CD4-positive, alpha-beta T cell treated with Interleukin-15 for 1 hour (primary cell): ENCODE data around the gene PDIK1L.

Experiments
- DNase-seq: peaks from one replicate; pipeline ENCODE4 v3.0.0-alpha.2; 2020

Gene PDIK1L

DNA sequence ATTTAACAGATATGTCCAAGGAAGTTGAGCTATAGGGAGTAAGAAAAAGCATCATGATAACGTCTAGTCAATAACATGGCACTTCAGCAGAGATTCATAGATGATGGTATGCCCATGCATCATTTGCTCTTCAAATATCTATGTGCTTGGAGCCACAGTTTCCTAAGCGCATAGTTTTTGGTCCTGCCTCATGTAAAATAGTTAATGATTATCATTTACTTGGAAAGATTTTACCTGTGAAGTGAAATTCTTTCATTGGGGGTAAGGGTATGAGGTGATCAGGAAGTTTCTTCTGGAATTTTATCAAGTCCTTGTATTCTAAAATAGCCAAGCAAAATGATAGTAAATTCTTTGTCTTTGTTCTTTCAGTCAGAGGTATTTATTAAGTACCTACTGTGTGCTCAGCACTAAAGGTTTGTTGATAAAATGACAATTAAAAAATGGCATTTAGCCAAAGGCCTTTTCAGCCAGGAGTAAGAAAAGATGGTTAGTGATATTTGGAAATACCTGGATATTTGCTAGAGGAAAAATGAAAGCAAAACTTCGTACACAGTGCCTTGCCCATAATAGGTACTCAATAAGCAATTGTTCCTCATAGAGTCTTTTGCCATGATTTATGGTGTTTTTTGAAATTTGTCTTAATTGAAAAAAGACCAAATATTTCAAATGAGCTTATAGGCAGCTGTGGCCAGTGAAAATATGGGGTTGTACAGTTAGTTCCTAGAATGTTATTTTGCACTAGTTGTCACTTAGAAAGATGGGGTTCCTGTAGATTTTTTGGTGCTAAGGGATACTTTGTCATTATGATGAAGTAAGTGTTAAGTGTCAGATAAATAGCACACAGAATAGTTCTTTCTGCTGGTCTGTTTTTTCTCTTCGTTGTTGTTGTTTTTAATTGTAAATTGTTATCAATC, 13.1 kb downstream of the PDIK1L start:
- DNase-seq: no peak

DNA sequence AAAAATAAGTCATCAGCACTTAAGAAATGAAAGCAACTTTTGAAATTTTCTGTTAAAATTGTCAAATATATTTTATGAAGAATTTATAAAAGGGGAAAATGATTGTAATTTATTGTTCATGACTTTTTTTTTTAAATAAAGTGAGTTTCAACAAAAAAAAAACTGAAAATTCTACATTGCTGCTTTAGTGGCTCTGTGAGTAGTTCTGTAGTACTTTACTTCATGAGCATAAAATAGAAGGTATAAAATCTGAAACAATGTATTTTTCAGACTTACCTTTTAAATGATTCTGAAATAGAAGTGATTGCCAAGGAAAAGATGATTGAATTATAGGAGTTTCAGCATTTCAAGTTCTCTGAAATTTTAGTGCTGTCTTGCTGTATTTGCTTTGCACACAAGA, 13.8 kb downstream of the PDIK1L start:
- DNase-seq: no peak

GRCh38 chr1:26125946-26126320, 14.3 kb downstream of the PDIK1L start:
- DNase-seq: no peak

DNA sequence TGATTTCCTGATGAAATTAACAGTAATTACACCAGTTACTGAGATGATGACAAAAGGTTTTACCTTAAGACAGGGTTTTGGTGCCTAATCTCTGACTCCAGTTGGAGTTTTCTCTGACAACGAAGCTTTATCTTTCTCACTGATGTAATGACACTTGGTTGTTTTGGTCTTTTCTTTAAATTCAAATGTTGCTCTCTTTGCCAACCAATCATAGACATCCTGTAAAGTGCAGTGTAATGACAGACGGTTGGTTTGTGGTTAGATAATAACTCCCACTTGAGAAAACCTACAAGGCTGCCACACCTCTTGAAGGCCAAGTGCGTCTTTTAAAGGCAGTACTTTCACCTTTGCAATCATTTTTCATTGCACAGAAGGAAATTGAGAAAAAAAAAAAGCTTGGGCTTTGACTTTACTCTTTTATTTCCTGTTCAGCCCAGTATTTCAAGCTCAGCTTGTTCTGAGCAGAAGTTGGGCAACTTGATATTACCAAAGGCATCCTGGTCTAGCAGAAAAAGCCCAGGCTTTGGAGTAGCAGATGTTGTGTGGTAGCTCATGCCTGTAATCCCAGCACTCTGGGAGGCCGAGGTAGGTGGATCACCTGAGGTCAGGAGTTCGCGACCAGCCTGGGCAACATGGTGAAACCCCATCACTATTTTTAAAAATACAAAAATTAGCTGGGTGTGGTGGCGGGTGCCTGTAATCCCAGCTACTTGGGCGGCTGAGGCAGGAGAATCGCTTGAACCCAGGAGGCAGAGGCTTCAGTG, 14.9 kb downstream of the PDIK1L start:
- DNase-seq: peak; percentile 73

GRCh38 chr1:26127235-26128163, 15.9 kb downstream of the PDIK1L start:
- no peak for DNase-seq

DNA sequence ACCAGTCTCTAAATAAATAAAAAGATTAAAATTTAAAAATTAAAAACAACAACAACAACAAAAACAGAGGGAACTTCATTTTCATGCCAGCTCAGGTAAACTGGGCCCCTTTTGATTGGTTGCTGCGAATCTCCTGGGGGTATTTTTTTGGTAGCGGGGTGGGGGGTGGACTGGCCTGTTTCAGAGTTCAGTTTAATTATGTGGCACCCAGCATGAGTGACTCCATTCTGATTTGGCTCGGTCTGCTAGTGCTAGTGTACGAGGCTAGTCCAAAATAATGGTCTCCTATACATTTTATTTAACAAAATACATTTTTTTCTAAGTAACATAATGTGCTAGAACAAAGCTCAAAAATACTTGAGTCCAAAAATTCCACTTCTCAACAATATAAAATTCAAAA, 18.2 kb downstream of the PDIK1L start:
- DNase-seq: no peak

DNA sequence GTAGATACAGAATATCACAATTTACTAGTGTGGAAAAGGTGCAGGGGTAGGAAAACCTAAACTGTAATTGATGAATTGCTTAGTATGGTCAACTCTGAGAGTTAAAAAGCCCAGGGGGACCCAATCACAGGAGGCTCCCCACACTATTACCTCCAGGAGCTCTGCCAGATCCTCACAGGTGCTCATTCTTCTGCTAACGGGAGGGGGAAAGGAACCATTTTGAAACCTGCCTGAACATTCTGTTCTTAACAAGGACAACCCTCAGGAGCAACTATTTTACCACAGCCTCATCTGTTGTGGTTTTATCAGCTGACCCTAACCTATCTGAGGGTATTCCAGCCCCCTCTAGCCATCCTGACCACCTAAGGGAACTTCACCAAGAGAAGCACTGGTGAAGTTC, 19.1 kb downstream of the PDIK1L start:
- no peak for DNase-seq

DNA sequence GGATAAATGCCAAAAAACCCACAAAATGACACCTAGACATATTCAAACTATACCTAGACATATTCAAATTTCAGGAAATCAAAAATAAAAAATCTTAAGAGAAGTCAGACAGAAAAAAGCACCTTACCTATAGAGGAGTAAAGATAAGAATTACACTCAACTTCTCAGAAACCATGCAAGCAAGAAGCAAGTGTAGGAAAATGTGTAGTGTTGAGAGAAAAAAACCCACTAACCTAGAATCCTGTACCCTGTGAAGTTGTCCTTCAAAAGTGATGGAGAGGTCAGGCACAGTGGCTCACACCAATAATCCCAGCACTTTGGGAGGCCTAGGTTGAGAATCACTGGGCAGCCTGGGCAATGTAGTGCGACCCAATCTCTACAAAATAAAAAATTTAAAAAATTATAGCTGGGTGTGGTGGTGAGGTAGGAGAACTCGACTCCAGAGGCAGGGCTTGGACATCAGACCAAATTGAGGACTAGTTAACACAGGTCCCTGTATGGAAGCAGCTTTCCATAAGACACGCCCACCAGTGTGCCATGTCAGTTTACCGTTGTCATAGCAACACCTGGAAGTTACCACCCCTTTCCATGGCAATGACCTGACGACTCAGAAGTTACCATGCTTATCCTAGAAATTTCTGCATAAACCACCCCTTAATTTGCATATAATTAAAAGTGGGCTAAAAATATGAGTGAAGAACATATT, 20.7 kb downstream of the PDIK1L start:
- no peak for DNase-seq

GRCh38 chr1:26132834-26133167, 21.2 kb downstream of the PDIK1L start:
- no peak for DNase-seq

DNA sequence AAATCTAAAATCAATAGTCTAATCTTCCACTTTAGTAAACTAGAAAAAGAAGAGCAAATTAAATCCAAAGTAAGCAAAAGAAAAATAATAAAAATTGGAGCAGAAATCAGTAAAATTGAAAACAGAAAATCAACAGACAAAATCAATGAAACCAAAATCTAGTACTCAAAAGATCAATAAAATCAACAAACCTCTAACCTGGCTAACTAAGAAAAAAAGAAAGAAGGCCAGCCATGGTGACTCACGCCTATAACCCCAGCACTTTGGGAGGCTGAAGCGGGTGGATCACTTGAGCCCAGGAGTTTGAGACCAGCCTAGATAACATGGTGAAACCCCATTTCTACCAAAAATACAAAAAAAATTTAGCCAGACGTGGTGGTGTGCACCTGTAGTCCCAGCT, 22.8 kb downstream of the PDIK1L start:
- DNase-seq: no peak

GRCh38 chr1:26138974-26139558, 27.4 kb downstream of the PDIK1L start:
- no peak for DNase-seq

- DNase-seq: no peak
These were observed 30.5 kb downstream of the PDIK1L start for GRCh38 chr1:26142159-26142558.

- peak; percentile 75 for DNase-seq
These were observed 33.7 kb downstream of the PDIK1L start for GRCh38 chr1:26145041-26145959.

GRCh38 chr1:26145960-26146294, 34.3 kb downstream of the PDIK1L start:
- no peak for DNase-seq

- DNase-seq: no peak
These were observed 37.3 kb downstream of the PDIK1L start for GRCh38 chr1:26148887-26149286.

DNA sequence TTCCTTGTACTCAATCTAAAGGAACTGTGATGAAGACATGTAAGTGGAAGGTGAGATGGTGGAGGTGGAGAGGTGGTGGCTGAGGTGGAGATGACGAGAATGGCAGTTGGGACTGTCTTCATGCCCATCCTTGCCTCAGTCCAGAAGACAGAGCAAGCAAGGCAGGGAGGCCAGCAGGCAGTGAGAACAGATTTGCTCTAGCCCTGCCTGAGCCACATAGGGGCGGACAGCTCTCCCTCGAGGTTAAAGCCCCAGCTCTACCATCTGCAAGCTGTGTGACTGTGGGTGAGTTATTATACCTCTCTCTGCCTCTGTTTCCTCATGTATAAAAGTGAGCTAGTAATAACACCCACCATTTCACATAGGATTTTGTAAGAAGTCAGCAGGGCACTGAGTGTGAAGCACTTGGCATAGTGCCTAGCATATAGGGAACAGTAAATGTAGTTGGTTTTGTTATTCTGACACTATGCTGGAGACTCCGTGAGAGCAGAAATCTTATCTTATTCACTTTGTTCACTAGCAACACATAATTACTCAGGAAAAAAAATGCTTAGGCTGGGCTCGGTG, 42.4 kb downstream of the PDIK1L start:
- no peak for DNase-seq

DNA sequence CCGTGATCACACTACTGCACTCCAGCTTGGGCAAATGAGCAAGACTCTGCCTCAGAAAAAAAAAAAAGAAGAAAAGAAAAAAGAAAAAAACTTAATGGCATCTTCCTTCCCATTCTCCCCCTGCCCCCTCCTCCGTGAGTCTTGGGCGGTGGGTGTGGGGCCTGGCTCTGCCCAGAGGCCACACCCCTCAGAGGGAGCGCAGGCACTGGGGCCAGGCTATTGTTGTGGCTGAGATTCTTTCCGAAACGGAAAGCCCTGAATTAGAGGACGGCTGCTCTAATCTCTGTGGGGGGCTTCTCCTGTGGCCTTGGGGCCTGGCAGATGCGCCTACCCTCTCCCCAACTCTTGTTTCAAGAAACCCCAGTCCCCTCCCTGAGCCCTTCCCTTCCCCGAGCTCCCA, 43.1 kb downstream of the PDIK1L start:
- DNase-seq: no peak

DNA sequence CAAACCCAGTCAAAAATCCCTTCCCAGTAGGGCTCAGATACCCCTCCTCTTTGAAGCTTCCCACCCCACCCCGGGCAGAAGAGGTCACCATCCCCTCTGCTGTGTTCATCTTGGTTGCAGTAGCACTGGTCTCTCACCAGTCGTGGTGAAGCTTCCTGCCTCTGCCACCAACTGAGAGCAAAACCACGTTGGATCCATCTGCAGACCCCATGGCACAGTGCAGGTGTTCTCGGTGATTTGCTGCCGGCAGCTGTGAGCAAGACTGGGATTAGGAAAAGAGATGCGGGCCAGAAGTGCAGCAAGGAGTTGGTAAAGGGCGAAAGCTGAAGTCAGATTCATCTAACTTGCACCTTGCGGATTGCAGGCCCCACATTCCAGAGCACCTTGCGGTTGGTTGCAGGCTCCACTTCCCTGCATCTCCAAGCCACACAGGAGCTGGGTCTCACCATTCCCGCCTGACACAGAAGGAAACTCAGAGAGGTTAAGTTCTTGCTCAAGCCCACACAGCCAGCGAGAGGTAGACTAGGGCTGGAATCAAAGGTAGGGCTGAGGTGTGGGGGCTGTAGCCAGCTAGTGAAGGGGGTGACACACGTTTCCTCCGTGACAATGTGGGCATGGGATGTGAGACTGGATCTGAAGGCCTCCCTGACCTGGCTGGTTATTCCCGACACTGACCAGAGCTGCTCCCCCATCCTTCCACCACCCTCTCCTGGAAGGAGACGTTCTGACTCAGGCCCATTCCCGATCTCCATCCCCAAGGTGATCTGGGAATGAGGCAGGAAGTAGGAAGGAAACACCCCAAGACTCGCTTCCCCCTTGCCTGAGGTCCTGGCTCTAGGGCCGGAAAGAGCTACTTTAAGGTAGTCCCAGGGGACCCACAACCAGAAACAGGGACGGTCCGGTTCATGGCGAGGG, 44.0 kb downstream of the PDIK1L start:
- DNase-seq: no peak

DNA sequence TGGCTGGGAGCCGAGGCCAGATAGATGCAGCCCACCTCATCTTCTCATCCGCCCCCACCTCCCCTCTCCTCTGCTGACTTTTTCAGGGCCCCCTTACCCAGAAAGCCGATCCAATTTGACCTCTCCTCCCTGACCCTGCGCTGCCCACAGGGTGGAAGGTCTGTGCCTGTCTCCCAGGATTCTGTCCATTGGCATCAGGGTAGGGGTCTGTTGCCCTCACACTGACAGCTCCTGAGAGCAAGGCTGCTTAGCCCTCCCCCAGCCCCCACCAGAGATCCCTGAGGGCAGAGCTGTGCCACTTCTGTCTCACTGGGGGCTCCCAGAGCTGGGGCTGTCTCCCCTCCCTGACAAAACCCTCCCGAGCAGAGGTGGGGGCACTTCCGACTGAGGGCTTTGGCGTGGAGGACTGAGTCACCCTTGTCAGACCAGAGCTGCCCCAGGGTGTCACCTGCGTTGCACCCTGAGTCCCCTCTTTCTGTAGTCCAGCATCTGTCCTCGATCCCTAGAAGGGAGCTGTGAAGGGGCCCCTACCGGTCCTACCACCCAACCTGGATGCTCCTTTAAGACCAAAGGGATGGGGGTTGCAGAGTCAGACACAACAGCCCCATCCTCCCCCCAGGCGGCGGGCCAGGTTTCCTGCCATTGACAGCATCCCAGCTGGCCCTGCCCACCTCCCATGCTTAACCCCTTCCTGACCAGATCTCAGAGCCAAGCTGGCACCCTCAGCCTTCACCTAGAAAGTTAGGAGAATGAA, 44.8 kb downstream of the PDIK1L start:
- no peak for DNase-seq
